HG02759 (cell line): ENCODE measurements around the gene PLCB3.

Source experiments
- ATAC-seq: cut with Tn5 transposase; IDR thresholded peaks from one replicate; pipeline ENCODE4 v1.9.1; 2021; ENCODE audit warnings: mild to moderate bottlenecking, moderate library complexity; ENCODE audit not compliant: unreplicated experiment

The PLCB3 gene

GRCh38 chr11:64251016-64251752, at the start of gene PLCB3:
Gene PLCB3 (plus strand): TSS chr11:64251530. CDS start chr11:64251650, 120 bp downstream.
- peak; percentile 44 for ATAC-seq

DNA sequence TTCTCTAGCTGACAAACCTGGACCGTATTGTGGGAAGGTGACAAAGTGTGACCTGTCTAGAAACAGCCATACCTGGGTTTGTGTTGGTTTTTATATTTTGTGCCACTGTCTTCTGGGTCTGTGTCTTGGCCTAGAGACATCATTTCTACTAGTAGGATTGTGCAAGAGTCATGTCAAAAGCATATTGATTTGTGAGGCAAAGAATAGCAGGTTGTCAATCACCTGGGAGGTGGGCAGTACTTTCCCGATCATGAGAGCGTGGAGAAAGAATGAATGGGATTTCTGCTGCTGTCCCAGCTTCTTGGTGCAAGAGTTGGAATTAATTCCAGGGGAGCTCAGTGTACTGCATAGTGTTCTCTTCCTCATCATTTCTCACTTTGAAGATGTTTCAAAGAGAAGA, 49.8 kb upstream of the PLCB3 start:
- no peak for ATAC-seq

DNA sequence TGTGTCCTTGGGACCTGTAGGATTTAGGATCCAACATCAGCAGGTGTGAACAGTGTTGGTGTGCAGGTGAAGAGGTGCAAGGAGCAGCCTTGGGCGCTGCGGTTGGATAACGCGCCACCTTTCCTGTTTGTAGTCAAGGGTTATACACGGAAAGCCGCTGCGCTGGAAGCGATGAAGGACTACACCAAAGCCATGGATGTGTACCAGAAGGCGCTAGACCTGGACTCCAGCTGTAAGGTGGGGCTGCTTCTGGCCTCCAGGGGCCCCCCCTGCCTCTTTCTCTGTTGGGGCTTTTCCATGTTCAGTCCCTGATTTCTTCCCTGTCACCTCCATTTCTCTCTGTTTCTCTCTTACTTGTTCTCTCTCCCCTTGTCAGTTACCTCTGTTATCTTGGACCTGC, 48.3 kb upstream of the PLCB3 start:
- no peak for ATAC-seq

DNA sequence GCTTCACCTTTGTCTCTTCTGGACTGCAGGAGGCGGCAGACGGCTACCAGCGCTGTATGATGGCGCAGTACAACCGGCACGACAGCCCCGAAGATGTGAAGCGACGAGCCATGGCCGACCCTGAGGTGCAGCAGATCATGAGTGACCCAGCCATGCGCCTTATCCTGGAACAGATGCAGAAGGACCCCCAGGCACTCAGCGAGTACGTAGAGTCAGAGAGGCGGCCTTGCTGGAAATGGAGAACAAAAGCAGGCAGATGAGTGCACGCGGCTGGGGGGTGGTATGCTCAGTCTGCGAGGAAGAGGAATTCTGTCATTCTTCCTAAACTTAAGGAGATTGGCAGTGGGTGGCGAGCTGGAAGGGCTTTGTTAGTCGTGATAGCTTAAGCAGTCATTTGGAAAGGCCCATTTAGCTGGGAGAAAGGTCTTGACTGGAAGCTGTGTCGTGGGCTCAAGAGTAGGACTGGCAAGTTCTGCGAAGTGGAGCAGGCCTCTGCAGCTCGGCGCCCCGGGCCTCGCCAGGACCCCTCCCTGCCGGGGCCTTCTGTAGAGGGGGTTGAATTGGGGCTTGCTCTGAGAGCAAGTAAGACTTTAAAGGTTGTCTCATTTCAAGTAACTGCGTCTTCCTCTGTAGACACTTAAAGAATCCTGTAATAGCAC, 47.8 kb upstream of the PLCB3 start:
- ATAC-seq: no peak

DNA sequence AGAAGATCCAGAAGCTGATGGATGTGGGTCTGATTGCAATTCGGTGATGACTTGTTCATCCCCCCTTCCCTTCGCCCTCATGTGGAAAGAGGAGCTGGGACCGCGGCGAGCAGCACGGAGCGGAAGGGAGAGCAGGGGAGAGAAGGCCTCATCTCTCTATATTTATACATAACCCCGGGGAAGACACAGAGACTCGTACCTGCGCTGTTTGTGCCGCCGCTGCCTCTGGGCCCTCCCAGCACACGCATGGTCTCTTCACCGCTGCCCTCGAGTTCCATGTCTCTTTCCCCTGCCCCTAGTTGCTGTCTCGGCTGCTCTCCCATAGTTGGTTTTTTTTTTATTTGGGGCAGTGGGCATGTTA, 47.3 kb upstream of the PLCB3 start:
- no peak for ATAC-seq

DNA sequence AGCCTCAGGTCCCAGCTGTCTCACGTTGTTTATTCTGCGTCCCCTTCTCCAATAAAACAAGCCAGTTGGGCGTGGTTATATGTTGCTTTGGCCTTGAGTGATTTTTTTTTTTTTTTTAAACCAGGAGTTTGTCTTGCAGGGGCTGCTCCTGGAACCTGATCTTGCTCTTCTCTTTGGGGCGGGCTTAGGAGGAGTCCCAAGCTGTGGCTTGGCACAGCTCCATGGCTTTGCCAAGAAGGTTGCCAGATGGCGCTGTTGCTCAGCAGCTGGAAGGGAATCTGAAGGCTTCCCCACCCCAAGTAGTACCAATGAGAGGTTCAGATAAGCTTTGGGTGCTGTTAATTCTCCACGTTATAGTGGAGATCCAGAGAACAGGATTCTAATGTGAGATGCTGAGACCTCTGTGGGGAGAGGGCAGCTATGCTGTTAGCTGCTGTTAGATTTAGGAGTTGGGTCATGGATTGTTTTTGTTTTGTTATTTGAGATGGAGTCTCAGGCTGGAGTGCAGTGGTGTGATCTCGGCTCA, 46.8 kb upstream of the PLCB3 start:
- ATAC-seq: no peak

GRCh38 chr11:64206457-64207255, 44.7 kb upstream of the PLCB3 start, which contains the start of gene FERMT3:
Gene FERMT3 (plus strand): TSS chr11:64206721. CDS start chr11:64207365, 644 bp downstream.
- peak; percentile 42 for ATAC-seq

DNA sequence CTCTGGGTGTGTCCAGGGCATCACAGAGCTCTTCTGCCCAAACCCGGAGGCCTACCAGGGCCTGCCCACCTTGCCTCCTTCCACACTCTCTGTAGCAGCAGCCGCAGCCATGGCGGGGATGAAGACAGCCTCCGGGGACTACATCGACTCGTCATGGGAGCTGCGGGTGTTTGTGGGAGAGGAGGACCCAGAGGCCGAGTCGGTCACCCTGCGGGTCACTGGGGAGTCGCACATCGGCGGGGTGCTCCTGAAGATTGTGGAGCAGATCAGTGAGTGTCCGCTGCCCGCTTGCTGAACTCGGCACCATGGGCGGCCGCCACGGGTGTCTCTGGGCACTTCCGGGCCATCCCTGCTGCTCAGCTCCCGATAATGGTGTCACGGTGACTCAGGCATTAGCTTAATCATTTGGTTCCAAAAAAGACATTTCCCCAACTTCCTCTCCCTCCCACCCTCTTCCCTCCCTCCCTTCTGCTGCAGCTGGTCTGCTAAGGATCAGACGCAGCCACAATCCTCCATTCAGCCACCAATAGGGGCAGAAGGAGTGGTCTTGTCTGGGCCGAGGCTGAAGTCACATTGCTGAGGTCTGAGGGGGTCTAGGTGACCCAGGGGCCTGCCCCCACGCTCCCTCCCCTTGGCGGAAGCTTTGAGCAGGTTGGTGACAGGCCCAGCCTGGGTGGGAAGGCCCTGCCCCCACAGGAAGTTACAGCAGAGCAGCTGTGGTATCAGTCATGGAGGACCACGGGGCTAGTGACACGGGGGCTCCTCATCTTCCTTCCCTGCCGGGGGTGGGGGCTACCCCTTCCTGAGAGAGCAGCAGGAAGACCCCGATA, 43.9 kb upstream of the PLCB3 start:
- peak; percentile 62 for ATAC-seq

- ATAC-seq: no peak
Measured at GRCh38 chr11:64208086-64208795, 43.1 kb upstream of the PLCB3 start.

GRCh38 chr11:64208796-64209562, 42.4 kb upstream of the PLCB3 start:
- no peak for ATAC-seq

DNA sequence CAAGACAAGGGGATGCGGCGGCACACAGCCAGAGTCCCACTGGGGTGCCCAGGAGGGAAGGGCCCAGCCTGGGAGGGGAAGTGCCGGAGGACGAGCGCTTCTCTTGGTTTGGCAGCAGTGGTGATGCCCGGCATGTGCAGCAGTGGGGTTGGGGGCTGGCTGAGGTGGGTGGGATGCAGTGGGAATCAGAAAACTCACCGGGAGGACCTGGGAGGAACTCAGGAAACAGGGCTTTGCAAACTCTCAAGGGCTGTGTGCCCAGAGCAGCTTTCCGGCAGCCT, 41.8 kb upstream of the PLCB3 start:
- no peak for ATAC-seq

- no peak for ATAC-seq
Measured at GRCh38 chr11:64210301-64211020, 40.9 kb upstream of the PLCB3 start.

GRCh38 chr11:64211181-64211872, 40.0 kb upstream of the PLCB3 start:
- no peak for ATAC-seq

DNA sequence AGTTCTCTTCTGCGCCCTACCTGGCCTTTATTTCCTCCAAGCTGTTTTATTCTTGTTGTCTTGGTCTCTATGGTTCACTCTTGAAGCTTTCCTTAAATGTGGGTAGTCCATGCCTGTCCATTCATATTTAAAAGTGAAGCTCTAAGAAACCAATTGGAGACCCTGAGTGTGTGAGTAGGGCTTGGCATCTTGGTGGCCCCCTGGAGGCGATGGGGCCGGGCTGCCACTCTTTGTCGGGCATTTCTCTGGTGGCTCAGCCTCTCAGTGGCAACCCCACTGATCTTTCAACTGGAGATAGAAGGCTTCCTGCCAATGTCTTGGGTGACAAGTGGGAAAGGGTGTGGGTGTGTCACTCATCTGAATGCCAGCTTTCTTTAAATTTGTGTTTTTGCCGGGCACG, 34.5 kb upstream of the PLCB3 start:
- ATAC-seq: no peak

DNA sequence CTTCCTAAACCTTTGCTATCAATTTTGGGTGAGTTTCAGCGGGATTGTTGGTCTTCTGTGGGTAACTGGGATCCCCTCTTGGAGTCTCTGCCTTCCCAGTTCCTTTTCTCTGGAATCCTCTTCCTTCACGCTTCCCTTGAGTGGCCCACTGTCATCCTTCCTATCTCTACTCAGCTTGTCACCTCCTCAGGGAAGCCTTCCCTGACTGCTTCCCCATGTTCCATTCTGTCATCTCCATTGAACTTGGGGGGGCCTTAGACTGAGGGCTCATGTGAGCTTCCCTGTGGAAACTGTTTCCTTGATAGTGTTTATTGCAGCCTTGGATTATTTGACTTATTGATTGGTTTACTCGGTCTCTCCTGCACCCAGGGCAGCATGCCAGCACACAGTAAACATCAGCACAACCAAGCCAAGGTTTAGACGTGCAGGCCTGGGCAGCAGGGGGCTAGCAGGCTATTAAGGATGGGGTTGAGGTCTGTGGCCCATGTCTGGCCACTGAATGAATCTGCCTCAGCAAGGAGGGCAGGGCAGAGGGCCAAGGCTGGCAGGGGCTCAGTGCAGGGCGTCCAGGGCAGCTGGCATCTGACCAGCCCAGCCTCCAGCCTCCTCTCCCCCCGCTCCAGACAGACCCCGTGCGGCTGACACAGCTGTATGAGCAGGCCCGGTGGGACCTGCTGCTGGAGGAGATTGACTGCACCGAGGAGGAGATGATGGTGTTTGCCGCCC, 32.5 kb upstream of the PLCB3 start:
- no peak for ATAC-seq

DNA sequence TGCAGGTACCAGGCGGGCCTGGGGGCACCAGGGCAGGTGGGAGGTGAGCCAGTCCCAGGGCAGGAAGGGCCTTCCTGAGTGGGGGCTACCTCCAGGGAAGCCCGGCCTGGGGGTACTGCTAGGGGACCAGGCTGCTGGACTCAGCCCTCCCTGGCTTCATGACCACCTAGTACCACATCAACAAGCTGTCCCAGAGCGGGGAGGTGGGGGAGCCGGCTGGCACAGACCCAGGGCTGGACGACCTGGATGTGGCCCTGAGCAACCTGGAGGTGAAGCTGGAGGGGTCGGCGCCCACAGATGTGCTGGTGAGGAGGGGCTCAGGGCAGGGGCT, 32.0 kb upstream of the PLCB3 start:
- ATAC-seq: no peak

DNA sequence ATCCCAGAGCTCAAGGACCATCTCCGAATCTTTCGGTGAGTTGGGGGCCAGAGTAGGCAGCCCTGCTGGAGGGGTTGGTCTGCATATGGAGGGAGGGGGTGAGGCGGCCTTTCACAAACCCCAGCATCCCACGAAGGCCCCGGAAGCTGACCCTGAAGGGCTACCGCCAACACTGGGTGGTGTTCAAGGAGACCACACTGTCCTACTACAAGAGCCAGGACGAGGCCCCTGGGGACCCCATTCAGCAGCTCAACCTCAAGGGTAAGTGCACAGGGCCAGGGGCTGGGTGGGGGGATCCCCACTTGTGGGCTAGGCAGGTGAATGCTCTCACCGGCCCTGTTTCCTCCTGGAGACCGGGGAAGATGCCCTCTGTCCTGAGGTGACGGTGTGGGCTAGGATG, 31.6 kb upstream of the PLCB3 start:
- no peak for ATAC-seq

GRCh38 chr11:64220271-64220670, 31.1 kb upstream of the PLCB3 start:
- no peak for ATAC-seq
